ENCODE results near the gene TSPAN5. TPM values are rescaled to one million over a fixed set of nuclear protein-coding genes. Genes with fewer than 3 reads are reported as not detected.

The TSPAN5 gene
- total RNA-seq, 1 donor from 2014 or later: 21.8 TPM

DNA sequence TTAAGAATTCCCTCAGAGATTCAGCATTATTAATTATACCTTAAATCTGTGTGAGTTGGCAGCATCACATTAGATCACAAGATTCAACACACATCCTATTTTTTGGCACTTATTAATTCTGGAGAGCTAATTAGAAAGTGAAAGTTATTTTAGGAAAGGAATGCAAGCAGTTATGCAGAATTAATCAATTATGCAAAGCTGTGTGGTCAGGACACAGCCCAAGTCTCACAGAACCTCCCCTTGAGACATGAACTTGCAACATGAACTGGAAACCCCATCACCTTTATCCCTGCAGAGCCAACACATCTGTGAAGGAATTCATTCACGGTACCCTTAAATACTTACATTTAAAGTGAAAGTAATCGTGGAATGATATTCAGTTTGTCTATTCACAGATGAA lies 80.5 kb downstream of the TSPAN5 start:
- DNase-seq (ENCODE audit: low spot score): no peak
- TF ChIP-seq CTCF (IDR thresholded peaks at IDR 0.05; ENCODE audit: unreplicated experiment): no peak
- no peaks in the 10 kb centered on the region for H3K9me3 Mint-ChIP-seq (ENCODE audit: unreplicated experiment)
- no peaks in the 10 kb centered on the region for H3K27me3 Mint-ChIP-seq (ENCODE audit: unreplicated experiment)
- no peaks in the 10 kb centered on the region for H3K36me3 Mint-ChIP-seq (ENCODE audit: low read depth, unreplicated experiment)
- H3K4me3 Mint-ChIP-seq (ENCODE audit: unreplicated experiment): no peak overlapping the region
- peaks cover 12% of the 10 kb centered on the region for H3K4me1 Mint-ChIP-seq (ENCODE audit: unreplicated experiment)
- H3K27ac Mint-ChIP-seq (ENCODE audit: unreplicated experiment): no peak overlapping the region

- peaks cover 3% of the 10 kb centered on the region for H3K4me1 Mint-ChIP-seq (ENCODE audit: unreplicated experiment)
- DNase-seq (ENCODE audit: low spot score): no peak
- TF ChIP-seq CTCF (IDR thresholded peaks at IDR 0.05; ENCODE audit: unreplicated experiment): no peak
- no peaks in the 10 kb centered on the region for H3K36me3 Mint-ChIP-seq (ENCODE audit: low read depth, unreplicated experiment)
- H3K27me3 Mint-ChIP-seq (ENCODE audit: unreplicated experiment): peaks cover 5% of the 10 kb centered on the region
- H3K4me3 Mint-ChIP-seq (ENCODE audit: unreplicated experiment): no peak overlapping the region
- no peaks in the 10 kb centered on the region for H3K9me3 Mint-ChIP-seq (ENCODE audit: unreplicated experiment)
- no peak overlapping the region for H3K27ac Mint-ChIP-seq (ENCODE audit: unreplicated experiment)
These were observed 83.6 kb downstream of the TSPAN5 start for GRCh38 chr4:98574816-98575215.

DNA sequence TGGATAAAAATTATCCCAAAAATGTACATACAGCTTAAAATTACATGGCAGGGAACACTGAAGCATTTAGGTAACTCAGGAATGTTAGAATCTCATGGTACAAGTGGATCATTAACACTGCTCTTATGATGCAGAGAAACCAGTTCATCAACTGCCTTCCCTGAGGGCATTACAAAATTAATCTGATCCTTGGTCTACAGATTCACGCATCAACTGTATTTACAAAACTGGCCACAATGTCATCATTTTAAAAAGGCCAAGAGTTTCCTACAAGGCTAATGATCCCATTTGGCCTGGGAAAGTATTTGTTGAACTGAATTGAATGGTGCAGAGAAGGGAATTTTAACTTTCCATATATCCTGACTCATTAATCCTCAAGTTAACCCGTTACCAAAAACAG lies 84.6 kb downstream of the TSPAN5 start:
- Mint-ChIP-seq H3K4me1 (ENCODE audit: unreplicated experiment) (peaks cover 3% of the 10 kb centered on the region), H3K36me3 (ENCODE audit: low read depth, unreplicated experiment) (no peaks in the 10 kb centered on the region), H3K27me3 (ENCODE audit: unreplicated experiment) (peaks cover 5% of the 10 kb centered on the region), H3K9me3 (ENCODE audit: unreplicated experiment) (no peaks in the 10 kb centered on the region), H3K27ac (ENCODE audit: unreplicated experiment) (no peak overlapping the region), H3K4me3 (ENCODE audit: unreplicated experiment) (no peak overlapping the region)
- TF ChIP-seq CTCF (IDR thresholded peaks at IDR 0.05; ENCODE audit: unreplicated experiment): no peak
- no peak for DNase-seq (ENCODE audit: low spot score)

DNA sequence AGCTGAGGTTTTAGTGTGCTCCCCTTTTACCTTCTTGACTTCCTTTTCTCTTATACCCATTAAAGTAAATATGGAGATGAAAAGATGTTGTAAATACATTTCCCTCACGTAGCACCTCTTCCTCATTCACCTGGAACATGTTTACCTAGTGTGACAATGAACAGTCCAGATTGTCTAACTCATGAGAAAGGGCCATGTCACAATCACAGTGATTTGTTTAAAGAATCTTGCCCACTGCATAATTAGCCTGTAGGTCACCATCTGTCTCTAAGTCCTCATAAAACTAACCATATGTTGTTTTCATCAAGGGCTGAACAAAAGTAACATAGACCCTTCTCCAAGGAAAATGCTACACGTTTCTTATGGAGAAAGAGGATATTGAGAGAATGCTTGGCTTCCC lies 85.7 kb downstream of the TSPAN5 start:
- Mint-ChIP-seq H3K9me3 (ENCODE audit: unreplicated experiment) (no peaks in the 10 kb centered on the region), H3K4me1 (ENCODE audit: unreplicated experiment) (peaks cover 3% of the 10 kb centered on the region), H3K27ac (ENCODE audit: unreplicated experiment) (no peak overlapping the region), H3K27me3 (ENCODE audit: unreplicated experiment) (peaks cover 5% of the 10 kb centered on the region), H3K4me3 (ENCODE audit: unreplicated experiment) (no peak overlapping the region), H3K36me3 (ENCODE audit: low read depth, unreplicated experiment) (no peaks in the 10 kb centered on the region)
- no peak for DNase-seq (ENCODE audit: low spot score)
- no peak for TF ChIP-seq CTCF (IDR thresholded peaks at IDR 0.05; ENCODE audit: unreplicated experiment)

- H3K4me1 Mint-ChIP-seq (ENCODE audit: unreplicated experiment): peaks cover 8% of the 10 kb centered on the region
- H3K4me3 Mint-ChIP-seq (ENCODE audit: unreplicated experiment): no peak overlapping the region
- no peaks in the 10 kb centered on the region for H3K36me3 Mint-ChIP-seq (ENCODE audit: low read depth, unreplicated experiment)
- TF ChIP-seq CTCF (IDR thresholded peaks at IDR 0.05; ENCODE audit: unreplicated experiment): no peak
- peaks cover 8% of the 10 kb centered on the region for H3K27me3 Mint-ChIP-seq (ENCODE audit: unreplicated experiment)
- no peak overlapping the region for H3K27ac Mint-ChIP-seq (ENCODE audit: unreplicated experiment)
- H3K9me3 Mint-ChIP-seq (ENCODE audit: unreplicated experiment): no peaks in the 10 kb centered on the region
- no peak for DNase-seq (ENCODE audit: low spot score)
These were observed 87.1 kb downstream of the TSPAN5 start for GRCh38 chr4:98571161-98571786.

All from endothelial cell (in vitro differentiated cells).